Middle frontal gyrus (tissue), 1 donor: ENCODE measurements around the gene SAPCD2.

Experiments used
- DNase-seq: peaks from one replicate; pipeline ENCODE4 v3.0.0-alpha.2; 2015; ENCODE audit warnings: low spot score; ENCODE audit errors: extremely low spot score

SAPCD2 gene

DNA sequence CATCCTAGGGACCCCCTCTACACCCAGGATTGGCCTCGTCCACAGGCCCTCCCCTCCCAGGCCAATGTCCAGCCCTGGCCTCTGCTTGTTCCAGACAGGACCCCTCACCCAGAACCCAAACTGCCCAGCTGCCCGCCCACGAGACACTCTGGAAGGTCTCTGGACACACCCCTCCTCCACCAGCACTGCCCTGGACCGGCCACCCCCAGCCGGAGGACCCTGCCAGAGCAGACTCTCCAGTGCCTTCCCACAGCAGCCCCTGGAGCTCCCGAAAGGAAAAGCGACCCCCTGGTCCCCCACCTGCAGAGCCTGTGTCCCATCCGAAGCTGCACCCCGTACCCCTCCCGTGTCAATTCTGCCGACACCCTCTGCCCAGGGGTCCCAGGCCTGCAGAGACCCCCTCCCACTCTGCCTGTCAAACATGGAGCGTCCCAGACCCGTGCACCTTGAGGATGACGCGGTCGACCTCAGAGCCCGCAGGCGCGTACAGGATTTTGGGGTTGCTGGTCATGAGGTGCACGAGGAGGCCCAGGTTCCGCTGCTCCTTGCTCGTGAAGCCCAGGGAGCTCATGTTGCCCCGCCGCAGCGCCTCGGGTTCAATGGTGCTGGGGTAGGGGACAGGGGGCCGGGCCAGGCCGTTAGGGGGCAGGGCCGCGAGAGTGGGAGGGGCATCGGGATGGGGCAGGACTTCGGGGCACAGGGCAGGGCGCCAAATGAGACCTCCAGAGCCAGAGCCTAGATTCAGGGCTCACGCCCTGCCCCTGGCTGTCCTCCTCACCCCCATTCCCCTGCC, 50.3 kb downstream of the SAPCD2 start:
- DNase-seq, result no peak

DNA sequence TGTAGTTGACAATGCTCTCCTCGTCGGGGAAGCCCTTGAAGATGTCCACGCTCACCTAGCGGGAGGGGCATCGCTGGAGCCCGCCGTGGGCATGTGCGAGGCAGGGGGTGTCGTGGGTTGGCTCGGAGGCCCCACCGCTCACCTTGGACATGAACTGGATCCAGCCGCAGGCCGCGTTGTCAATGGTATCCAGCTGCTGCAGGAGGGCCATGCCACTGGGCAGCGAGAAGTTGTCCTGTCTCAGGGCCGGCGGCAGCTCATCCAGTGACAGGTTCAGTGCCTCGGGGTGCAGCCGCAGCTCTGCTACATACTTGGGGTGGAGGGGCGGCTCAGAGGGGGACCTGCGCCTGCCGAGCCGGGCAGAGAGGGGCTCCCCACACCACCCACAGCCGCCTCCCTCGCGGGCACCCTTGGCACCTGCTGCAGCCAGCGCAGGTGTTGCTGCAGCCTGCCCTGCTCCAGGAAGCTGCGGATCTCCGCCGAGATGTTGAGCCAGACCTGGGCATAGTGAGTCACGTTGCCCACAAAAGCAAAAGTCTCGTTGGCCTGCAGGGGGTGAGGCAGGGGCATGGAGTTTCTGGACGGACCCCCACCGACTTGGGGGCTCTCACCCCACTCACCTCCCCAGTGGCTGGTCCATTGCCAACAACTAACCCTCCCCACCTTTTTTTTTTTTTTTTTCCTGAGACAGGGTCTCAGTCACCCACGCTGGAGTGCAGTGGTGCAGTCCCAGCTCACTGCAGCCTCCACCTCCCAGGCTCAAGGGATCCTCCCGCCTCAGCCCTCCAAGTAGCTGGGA, 51.4 kb downstream of the SAPCD2 start:
- DNase-seq, result no peak

DNA sequence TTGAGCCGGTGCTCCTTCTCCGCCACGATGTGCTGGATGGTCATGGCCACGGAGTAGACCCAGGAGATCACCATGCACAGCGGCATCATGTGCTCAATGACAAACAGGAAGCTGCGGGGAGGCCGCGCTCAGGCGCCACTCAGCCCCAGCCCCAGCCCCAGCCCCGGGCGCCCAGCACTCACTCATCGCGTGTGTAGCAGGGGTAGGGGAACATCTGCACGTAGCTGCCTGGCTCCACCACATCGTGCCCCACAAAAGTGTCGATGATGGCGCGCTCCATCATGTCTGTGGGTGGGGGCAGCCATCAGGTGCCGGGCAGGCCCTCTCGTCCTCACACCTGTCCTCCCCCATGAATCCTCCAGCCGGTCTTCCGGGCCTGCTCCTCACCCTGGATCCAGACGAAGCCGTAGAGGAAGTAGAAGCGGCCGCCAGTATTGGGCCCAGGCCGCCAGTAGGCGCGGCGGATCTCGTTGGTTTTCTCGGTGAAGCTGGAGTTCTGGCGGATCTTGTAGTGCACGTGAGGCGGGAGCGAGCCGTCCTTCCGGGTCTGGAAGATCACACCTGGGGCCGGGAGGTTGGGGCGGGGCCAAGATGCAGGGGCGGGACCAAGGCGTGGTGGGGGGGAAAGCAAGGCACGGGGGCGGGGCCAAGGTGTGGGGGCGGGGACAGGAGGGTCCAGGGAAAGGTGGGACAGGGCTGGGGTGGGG, 52.4 kb downstream of the SAPCD2 start:
- DNase-seq, result no peak

DNA sequence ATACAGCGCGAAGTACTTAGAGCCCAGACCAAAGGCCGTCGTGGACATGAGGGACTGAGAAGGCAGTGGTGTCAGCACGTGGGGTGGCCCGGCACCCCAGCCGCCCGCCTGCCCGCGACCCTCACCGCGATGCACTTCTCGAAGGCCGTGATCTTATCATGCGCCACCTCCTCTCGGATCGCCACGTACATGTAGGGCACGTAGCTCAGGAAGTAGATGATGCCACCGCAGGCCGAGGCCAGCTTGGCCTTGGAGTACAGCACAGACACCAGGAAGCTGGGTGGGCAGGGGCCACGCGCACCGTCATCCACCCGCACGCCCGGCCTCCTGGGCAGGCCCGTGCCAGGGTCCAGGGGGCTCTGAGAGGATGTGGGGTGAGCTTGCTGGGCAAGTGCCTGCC, 53.3 kb downstream of the SAPCD2 start:
- no peak for DNase-seq

DNA sequence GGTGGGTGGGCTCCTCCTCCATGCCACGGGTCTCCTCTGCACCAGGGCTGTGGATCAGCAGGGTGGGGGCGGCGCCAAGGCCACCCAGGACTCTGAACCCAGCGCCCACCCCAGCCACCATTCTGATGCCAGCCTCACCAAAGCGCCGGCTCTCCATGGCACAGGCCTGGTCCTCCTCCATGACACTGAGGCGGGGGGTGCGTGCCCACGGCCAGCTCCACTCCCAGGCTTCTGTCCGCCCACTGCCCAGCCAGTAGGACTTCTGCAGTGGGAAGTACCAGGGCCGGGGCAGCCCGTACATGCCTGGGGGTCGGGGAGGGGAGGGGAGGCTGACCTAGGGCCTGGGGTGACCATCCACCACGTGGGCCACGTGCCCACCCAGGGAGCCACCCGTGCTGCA, 53.9 kb downstream of the SAPCD2 start:
- DNase-seq, result no peak

DNA sequence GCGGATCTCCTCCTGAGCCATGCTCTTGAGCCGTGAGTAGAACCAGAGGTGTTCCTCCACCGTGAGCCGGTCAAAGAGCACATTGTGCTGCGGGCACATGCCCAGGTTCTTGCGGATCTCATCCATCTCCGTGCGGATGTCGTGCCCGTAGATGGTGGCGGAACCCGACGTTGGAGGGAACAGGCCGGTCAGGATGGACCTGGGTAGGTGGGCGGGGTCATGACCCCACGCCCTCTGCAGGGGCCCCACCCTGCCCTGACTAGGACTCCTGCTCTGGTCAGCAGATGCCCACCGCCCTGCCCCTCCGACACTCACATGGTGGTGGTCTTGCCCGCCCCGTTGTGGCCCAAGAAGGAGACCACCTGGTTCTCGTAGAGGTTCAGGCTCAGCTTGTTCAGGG, 54.4 kb downstream of the SAPCD2 start:
- no peak for DNase-seq

DNA sequence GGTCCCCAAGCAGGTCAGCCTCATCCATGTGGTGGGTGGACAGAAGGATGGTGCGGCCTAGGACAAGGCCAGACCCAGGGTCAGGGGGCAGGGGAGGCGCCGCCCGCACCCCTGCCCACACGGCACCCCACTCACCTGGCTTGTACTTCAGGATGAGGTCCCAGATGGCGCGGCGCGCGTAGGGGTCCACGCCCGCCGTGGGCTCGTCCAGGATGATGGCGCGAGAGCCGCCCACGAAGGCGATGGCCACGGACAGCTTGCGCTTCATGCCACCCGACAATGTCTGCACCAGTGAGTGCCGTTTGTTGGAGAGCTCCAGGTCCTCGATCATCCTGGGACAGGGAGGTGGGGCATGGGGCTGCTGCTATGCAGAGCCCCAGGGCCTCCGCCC, 54.8 kb downstream of the SAPCD2 start:
- DNase-seq, result no peak

DNA sequence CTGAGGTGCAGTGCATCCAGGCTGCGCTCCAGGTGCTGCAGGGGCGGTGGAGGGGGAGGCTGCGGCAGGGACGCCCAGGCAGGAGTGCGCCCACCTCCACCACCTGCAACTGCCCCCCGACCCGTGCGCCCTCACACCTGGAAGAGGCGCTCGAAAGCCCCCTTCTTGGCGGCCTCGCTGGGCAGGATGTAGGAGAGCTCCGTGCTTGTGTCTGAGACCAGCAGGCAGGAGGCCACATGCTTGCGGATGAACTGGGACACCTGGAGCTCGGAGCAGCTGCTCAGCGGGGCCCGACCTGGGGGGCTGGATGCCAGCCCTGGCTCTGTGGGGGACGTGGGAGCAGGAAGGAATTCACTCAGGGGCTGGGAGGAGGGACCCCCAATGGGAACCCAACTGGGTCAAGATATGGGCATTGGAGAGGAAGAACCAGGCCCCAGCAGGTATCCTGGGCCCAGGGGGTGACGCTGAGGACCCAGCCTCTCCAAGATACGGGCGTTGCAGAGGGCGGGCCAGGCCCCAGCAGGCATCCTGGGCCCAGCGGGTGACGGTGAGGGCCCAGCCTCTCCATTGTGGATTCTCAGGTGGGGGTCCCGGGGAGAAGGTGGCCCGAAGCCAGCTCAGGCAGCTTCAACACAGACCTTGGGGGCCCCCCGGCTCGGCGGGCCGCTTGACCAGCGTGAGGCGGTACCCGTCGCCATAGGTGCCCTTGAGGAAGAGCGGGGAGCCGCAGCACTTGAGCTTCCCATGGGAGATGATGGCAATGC, 55.4 kb downstream of the SAPCD2 start:
- no peak for DNase-seq

DNA sequence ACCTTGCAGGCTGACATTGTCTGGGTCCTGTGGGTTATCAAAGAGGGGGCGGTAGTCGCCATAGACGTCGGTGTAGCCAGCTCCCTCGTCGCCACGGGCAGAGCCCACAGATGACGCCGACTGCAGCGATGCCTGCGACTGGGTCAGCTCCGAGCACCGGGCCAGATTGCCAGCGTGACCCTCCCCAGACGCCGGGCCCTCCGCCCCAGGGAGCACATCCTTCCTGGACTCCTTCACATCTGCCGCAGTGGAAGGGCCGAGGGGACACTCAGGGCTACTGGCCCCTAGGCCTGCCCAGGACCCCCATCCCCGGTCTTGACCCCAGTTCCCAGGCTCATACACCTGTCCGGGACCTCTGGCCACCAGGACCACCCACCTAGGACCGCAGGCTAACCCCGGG, 56.2 kb downstream of the SAPCD2 start:
- DNase-seq, result no peak

DNA sequence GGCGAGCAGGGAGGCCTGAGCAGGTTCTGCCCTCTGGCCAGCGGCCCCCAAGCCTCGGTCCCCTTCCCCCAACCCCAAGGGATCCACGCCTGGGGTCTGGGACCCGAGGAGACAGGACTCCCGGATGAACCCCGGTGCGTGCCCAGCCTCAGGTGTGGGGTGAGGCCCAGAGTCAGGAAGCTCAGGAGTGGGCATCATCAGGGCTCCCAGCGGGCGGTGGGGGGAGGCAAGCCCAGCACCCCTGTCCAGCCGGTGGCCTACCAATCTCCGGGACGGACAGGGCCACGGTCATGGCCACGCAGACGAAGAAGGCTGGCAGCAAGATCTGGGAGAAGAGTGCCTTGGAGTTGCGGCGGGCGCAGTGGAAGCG, 56.8 kb downstream of the SAPCD2 start:
- DNase-seq, result no peak

DNA sequence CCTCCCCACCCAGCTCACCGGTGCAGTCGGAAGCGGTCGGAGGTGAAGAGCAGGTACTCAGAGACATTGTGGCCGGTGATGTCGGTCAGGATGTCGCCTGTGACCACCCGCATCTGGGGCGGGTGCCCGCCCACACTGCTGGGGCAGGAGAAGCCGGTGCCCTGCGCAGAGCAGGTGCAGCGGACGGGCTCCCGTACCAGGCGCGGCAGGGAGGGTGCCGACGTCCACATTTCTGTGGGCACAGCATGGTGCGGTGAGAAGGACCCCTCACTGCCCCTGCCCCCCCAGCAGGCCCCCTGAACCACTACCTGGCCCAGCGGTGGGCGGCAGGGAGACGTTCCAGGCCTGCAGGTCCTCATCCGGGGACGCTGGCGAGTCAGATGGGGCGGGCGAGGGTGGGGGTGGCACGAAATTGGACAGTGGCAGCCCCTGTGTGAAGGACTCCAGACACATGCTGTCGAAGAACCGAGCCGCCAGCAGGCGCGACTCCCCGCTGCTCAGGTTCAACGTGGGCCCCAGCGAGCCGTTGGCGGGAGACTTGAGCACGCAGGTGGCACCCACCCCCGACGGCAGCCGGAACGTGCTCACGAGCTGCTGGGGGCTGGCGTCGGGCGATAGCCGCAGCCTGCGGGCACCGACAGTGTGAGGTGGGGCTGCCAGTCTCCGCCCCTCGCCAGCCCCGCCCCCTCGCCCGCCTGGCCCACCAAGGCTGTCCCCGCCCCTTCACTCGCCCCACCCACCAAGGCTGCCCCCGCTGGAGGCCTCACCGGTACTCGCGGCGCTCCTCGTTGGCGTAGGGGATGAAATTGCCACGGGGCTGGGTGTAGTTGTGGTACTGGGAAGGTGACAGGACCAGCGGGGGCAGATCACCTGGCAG, 57.4 kb downstream of the SAPCD2 start:
- no peak for DNase-seq
